ENCODE results near the gene IL36RN. TPM values are rescaled to one million over a fixed set of nuclear protein-coding genes. Genes with fewer than 3 reads are reported as not detected.

The IL36RN gene
- total RNA-seq, 1 donor = not detected

GRCh38 chr2:113112441-113112840, 53.4 kb downstream of the IL36RN start:
- no peak for TF ChIP-seq CTCF (IDR thresholded peaks at IDR 0.05; ENCODE audit: insufficient read depth, low read depth, low read length)
- no peak for DNase-seq (ENCODE audit: low read depth)
- no peak overlapping the region for H3K4me3 ChIP-seq (ENCODE audit: low read depth, low read length)

DNA sequence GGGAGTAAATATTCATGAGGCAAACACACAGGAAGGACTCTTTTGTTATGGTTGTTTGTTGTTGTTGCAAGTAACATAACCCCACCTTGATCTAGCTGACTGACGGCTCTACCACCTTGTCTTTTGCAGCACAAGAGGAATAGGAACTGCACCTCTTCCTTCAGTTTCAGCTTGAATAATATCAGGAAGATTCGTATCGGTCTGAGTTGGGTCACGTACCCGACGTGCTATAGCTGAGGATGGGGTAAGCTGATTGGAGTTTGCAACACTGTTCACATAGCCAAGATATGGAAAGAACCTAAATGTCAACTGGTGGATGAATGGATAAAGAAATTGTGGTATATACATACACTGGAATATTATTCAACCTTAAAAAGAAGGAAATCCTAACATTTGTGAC, 53.9 kb downstream of the IL36RN start:
- no peak for TF ChIP-seq CTCF (IDR thresholded peaks at IDR 0.05; ENCODE audit: insufficient read depth, low read depth, low read length)
- DNase-seq (ENCODE audit: low read depth) = no peak
- no peak overlapping the region for H3K4me3 ChIP-seq (ENCODE audit: low read depth, low read length)

DNA sequence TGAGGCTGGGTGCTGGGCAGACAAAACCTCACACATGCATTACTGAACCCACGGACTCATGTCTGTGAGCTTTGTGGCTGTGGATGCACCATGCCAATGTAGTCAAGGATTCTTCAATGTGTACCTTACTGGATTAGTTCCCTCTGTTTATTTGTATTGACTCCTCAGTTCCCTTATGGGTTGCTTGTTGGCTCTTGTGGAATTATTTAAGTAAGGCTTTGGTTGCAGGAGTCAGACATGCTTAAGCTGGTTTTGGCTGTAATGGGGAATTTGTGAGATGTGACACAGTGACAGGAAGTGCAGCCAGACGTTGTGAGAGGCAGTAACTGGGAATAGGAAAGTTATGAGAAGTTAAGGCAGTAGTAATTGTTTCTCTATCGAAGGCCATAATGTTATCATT, 54.8 kb downstream of the IL36RN start:
- DNase-seq (ENCODE audit: low read depth) = no peak
- TF ChIP-seq CTCF (IDR thresholded peaks at IDR 0.05; ENCODE audit: insufficient read depth, low read depth, low read length) = no peak
- H3K4me3 ChIP-seq (ENCODE audit: low read depth, low read length) = no peak overlapping the region

Small RNAs within 50 kb of the gene (small RNA-seq; reads per million reads assigned to genes)
- gene RNU6-1180P = not detected

Other genes starting within 250 kb of the IL36RN start
- 2.6 TPM in 2 replicates for gene IL1B, start 222.4 kb upstream of the IL36RN start, total RNA-seq
- gene IL37, start 148.0 kb upstream of the IL36RN start, total RNA-seq = 0.32 TPM in 1 of 2 replicates, not detected in the other
- gene IL36G, start 81.2 kb upstream of the IL36RN start, total RNA-seq = not detected in 2 replicates
- not detected in 2 replicates for gene IL36A, start 53.7 kb upstream of the IL36RN start, total RNA-seq
- not detected in 2 replicates for gene IL36B, start 6.3 kb upstream of the IL36RN start, total RNA-seq
- not detected in 2 replicates for gene IL1F10, start 8.8 kb downstream of the IL36RN start, total RNA-seq
- gene IL1RN, start 68.4 kb downstream of the IL36RN start, total RNA-seq = not detected in 2 replicates
- 2.9 and 4.7 TPM in 2 replicates for gene PSD4, start 114.8 kb downstream of the IL36RN start, total RNA-seq
- gene PAX8, start 219.7 kb downstream of the IL36RN start, total RNA-seq = 1.3 and 1.9 TPM in 2 replicates

All from fibroblast of villous mesenchyme (primary cell).